DMS153 (cell line): ENCODE results near the gene ACSS1.

Experiments used
- DNase-seq: peaks from one replicate; lab custom pipeline; 2025; lab: John Stamatoyannopoulos, UW

The ACSS1 gene

DNA sequence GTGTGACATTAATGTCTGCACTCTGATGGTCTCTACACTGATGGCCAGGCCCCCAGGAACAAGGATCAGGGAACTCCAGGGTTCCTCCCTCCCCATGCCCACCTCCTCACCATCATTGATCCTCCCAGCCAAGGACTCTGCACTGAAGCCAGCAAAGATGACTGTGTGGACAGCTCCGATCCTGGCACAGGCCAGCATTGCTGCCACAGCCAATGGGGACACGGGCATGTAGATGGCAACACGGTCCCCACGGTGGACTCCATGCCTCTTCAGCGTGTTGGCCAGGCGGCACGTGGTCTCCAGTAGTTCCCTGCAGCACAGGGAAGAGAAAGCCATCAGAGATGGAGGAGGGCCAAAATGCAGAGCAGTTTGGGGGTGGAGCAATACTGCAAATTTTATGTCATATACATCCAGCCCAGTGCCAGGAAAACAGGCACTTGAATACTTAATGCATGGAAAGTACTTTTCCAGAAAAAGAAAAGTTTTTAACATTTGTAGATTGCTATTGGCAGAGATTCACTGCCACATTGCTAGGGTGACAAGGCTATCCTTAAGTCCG, 27.2 kb downstream of the ACSS1 start:
- DNase-seq: no peak

DNA sequence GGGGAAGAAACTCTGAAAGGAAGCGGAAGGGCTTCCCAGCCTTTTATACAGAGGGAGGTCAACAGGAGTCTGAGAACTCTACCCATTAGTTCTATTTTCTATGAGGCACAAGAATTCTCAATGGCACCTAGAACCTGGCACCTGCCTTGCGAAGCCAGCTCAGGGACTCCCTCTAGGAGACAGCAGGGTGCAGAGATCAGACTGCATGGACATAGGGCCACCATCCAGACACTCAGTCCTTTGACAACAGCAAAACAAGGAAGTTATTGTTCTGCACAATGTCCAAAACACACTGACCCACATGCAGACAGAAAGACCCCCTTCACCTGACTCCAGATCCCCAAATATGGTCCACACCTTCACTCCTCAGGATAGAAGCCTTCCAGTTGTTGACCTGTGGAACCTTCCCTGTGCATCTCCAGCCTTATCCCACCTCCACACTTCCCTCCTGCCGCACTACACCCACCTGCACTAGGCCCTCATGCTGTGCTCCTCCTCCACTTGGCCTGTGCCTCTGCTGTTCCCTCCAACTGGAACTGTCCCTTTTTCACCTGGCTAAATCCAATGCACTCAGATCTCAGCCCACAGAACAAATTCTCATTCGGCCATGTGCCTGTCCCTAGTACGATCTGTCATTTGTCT, 27.8 kb downstream of the ACSS1 start:
- DNase-seq: no peak

- no peak for DNase-seq
These were observed 31.8 kb downstream of the ACSS1 start for GRCh38 chr20:25025986-25026605.

DNA sequence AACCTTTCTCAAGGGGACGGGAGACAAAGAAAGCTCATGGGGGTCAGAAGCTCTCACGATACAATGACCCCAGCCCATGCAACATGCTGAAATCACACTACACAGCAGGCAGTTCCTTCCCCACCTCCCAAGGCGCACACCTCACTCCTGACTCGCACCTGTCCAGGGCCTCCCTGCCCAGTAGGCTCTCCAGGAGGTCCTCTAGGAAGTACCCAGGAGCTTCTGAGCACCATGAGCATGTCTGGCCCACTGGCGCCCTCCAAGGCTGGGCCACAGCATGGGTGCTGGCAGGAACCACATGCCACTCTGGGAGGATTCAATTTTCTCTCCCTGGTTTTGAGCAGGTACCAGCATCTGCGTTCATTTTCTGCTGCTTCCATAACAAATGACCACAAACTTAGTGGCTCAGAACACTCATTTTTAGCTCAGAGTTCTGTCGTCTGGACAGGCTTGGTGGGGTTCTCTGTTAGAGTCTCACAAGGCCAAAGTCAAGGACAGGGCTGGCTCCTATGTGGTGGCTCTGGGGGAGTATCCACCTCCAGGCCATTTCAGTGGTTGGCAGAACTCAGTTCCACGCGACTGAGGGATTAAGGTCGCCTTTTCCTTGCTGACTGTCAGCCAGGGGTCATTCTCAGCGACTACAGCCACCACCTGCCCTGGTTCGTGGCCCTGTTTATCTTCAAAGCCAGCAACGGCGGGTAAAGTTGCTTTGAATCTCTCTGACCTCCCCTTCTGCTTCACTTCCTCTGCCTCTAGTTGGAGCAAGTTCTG, 32.7 kb downstream of the ACSS1 start:
- DNase-seq: no peak

DNA sequence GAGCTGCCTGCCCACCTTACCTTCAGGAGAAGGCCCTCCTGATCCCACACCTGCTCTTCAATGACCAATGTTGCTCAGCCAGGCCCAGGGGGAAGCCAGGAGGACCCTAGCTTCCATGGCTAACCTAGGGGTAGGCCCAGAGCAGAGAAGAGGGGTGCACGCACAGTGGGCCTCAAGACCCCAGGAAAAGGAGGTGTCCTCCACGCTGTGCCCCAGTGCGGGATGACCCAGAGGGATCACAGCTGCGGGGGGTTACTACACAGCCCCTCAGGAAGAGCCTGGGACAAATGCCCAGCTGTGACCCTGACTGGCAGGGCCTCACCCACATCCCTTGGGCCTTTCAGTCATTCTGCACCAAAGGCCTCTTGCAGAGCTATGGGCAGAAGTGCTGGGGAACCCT, 33.8 kb downstream of the ACSS1 start:
- no peak for DNase-seq

DNA sequence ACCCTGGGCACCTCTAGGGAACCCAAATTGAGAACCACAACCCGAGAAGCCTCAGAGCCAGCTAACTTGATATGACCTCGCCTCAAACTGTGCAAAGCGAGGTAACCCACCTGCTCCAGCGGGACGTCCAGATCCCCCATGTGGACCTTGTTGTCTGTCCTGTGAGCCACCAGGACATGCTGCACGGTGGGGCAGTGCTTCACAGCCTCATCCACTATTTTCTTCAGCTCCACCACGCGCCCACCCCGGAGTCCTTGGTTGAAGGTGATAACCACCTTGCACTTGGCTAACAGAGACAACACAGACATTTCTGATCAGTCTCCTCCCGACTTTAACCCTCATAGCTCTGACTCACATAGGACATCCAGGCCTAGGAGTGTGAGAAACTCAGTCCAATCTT, 34.6 kb downstream of the ACSS1 start:
- no peak for DNase-seq

GRCh38 chr20:25022680-25023079, 35.3 kb downstream of the ACSS1 start:
- no peak for DNase-seq

DNA sequence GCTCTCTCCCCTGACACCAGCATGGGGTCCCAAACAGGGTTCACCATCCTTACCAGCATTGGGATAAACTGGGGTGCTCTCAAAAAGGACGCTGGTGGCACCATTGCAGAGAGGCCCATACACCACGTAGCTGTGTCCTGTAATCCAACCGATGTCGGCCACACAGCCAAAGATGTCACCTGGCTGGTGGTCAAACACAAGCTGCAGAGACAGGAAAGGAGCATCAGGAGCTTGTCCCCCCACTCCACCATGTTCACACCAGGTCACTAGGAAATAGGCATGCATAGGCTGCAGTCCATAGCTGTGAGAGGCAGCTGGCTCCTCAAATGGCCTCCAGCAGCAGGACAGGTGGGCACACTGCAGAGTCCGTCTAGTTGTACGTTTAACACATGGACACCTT, 36.6 kb downstream of the ACSS1 start:
- no peak for DNase-seq

DNA sequence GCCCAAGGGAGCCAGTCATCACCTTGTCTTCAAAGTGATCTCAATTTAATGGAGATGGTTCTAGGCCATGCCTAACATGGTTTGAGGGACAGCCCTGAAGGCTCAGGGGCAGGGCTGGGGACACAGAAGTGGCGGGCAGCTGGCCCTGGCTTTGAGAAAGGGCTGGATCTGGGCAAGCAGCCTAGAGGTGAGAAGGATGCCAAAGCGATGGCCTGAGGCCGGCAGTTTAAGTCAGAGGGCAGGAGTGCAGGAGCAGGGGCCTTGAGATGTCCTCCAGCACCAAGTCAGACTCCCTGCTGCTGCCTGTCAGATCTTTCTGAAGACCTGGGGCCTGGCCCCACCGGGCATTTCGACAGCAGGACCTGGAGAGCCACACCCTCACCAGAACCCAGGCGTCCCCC, 37.0 kb downstream of the ACSS1 start:
- no peak for DNase-seq

- DNase-seq: no peak
These were observed 37.6 kb downstream of the ACSS1 start for GRCh38 chr20:25020345-25020744.

DNA sequence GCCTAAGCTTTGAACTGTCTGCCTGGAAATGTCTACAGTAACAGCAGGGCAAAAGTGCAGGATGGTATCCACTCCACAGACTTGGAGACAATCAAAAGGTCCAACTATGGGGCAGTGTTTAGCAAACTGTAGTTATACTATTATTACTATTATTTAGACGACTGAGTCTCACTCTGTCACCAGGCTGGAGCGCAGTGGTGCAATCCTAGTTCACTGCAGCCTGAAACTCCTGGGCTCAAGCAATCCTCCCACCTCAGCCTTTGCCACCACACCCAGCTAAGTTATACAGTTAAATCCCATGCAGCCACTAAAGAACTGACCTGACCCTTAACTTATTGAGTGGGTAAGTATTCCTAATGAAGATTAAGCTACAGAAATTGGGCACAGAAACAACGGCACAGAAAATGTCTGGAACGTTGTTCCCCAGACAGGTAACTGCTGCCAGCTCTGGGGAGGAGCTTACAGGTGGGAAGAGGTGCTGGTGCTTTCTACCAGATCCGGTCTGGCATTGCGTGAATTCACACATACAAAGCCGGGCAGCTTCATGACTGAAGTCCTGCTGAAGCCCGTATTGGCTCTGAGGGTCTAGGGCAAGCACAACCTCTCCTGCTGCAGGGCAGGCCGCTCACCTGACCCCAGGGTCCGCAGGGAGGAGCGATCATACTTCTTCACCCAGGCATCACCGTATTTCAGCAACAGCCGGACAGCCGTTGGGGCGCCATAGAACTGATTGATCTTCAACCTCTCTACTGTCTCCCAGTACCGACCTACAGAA, 38.4 kb downstream of the ACSS1 start:
- DNase-seq: no peak

GRCh38 chr20:25018841-25019240, 39.1 kb downstream of the ACSS1 start:
- DNase-seq: no peak

DNA sequence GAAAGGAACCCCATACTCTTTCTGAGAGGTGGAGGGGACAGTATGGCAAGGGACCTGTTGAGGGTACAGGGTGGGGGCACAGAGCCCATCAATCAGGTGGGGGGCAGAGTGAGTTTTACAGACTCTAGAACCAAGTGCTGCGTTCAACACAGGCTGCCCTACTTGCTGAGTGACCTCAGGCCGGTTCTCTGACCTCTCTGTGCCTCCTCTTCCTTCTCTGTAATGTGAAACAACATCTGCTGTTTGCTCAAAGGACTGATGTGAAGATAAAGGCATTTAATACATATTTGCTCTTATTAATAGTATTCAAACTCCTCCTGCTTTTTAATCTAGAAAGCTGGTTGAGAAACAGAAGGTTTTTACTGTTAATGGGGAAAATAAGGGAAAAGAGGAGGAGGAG, 39.5 kb downstream of the ACSS1 start:
- DNase-seq: no peak

- DNase-seq: peak; percentile 84
These were observed 40.6 kb downstream of the ACSS1 start for GRCh38 chr20:25017257-25017803.

DNA sequence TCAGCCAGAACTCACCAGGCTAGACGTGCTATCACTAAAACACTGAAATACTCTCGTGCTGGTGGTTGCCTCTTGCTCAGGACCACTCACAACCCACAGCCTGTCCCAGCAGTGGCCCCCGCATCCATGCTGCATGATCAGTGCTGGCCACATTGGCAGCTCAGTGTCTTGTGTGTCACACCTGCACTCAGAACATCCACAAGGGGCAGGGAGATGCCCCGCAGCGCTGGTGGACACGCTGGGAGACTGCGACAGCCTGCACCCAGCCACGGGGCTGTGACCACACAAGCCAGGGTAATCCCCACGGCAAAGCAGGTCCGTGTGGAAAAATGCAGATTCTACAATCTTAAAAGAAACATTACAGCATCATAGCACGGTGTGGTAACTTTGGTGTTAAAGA, 41.5 kb downstream of the ACSS1 start:
- DNase-seq: no peak

GRCh38 chr20:25015986-25016385, 42.0 kb downstream of the ACSS1 start:
- DNase-seq: no peak

DNA sequence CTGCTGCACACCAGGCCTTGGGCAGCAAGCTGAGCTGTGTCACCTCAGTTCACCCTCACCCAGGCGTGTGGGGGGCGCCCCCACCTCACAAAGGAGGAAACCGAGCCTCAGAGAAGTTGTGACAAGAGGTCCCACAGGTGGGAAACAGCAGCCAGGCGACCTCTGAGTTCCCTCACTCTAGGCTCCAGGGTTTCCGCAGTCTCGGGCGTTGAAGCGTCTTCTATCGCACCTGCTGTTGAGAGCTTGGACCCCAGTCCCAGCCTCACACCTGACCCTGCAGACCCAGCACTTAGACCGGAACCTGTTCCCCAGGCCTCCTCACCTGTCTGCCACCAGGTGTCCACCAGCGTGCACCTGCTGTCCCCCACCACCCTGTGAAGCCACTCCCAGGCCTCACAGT, 43.1 kb downstream of the ACSS1 start:
- no peak for DNase-seq

GRCh38 chr20:25013478-25014380, 44.2 kb downstream of the ACSS1 start:
- no peak for DNase-seq

GRCh38 chr20:25012616-25013189, 45.2 kb downstream of the ACSS1 start:
- DNase-seq: no peak

- DNase-seq: no peak
These were observed 46.1 kb downstream of the ACSS1 start for GRCh38 chr20:25011831-25012241.

DNA sequence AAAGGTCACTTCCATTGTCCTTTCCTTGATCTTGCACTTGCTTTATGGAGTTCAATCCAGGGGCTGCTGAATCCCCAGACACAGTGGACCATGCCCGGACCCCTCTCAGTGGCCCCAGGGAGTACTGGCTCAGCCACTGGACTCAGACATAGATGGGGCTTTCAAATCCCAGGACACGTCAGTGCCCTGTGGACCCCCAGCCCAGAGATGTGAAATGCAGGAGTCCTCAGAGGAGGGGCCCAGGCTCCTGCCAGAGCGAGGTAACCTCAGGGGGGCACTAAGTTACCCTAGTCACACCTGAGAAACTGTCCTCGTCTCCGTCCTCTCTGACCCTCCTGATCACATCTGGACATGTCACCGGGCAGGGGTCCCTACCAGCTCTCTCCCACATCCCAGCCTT, 46.7 kb downstream of the ACSS1 start:
- DNase-seq: no peak
